Posterior cingulate gyrus (tissue), 11 donors: ENCODE measurements around the gene CUX1.
"Not testable (repeated sequence)": the region's sequence is repeated elsewhere in the genome, so short reads cannot be mapped to it uniquely, and the experiment has no call there.

Source experiments
- DNase-seq, 10 donors: peaks; one replicate each; pipeline versions ENCODE4 v3.0.0 to v3.0.0-alpha.2; 2020 to 2021; ENCODE audit warnings: mixed read lengths in 3 of 10
- intact Hi-C: fragments of 100-400 bp; cut with DNase I; formaldehyde crosslinking; loops from one replicate; pipeline ENCODE4 v1.15.1; 2023

The CUX1 gene

DNA sequence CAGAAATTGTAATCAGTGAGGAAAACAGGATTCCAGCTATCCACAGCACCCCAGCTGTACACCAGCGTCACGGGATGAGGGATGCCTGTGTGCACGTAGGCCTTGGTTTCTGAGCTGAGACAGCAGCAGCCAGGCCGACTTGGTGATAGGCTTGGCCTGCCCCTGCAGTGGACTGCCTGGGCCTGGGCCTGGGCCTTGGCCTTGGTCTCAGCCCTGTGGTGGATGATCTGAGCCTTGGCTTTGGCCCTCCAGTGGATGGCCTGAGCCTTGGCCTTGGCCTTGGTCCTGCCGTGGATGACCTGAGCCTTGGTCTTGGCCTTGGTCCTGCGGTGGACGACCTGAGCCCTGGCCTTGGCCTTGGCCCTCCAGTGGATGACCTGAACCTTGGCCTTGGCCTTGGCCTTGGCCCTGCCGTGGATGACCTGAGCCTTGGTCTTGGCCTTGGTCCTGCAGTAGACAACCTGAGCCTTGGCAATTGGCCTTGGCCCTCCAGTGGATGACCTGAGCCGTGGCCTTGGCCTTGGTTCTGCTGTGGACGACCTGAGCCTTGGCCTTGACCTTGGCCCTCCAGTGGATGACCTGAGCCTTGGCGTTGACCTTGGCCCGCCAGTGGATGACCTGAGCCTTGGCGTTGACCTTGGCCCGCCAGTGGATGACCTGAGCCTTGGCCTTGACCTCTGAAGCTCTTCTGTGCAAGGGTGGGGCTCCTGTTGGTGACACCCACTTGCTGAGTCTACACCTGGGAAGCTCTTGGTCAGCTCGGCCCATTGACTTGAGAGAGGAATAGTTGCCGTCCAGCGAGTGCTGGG, 93.8 kb downstream of the CUX1 start:
- intact Hi-C loops, result no loop called here
- DNase-seq, result no peak

DNA sequence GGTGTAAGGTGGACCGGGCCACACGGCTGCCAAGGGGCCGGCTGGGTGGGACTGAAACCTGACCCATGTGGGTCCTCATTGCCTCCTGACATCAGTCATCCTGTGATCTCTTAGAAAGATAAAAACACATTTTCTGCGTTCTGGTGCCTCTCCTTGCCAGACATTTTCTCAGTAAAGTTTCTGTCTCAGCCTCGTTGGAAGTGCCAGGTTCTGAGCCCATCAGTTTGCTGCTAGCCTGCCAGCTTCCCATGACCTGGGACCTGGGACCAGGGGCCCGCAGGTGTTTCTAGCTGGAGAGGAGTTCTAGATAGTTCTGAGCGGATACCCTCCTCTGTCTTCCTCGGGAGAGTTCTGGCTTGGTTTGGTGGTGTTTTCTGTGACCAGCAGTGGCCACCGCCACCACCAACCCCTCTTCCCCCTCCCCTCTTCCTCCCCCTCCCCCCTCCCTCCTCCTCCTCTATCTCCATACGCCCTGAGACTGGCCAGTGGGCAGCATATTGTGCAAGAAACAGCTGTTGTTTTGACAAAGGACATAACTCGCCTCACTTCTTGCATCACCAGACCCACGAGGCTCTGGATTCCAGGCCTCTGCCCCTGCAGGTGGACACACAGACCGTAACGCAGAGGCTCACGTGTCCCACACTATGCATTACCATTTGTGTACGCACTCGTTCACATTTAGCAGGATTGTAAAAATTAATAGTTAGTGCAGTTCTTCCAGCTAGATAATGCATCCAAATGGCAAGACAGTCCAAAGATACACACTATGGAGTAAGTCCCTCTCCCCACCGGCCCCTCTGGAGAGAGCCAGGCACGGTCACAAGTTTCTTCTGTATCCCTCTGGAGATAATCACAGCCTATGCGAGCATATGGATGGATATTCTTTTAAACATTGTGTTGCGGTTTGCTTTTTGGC, 94.6 kb downstream of the CUX1 start:
- intact Hi-C loops, result no loop called here
- DNase-seq, result no peak

DNA sequence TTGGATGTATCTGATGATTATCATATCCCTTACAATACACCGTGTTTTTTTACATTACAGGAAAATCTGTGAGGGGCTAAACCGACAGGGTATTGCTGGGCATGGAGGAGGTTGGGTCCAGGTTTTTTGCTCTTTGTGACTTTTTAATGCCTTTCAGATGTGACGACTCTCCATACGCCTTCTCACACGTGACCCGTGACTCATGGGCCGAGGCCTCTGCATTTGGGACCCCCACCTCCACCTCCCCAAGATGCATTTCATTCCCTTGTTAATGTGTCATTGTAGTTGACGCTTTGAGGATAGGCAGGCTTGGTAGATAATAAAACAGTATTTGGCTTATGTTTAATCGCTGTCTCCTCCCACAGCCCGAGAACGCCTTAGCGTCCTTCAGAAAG, 95.3 kb downstream of the CUX1 start:
- intact Hi-C loops, result no loop called here
- no peak for DNase-seq

DNA sequence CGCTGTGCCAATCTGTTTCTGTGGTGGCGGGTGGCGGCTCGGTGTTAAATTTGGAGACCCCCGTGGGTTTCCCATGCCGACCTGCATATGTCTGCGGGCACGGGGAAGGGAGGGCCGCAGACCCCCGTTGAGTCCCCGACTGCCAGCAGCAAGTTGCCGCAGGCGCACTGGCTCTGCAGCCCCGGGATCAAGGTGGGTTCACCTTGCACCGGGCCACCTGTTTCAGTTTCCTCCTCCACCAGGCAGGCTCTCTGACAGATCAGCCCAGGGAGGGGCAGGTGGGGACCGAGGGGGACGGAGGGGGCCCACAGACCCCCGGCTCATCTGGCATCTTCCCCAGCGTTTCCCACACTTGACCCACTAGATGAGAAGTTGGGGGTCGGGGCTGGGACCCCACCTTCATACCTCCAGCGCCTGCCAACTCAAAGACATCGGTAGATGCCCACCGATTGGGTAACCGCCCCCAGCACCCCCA, 95.9 kb downstream of the CUX1 start:
- no peak for DNase-seq
- intact Hi-C loops, result no loop called here

DNA sequence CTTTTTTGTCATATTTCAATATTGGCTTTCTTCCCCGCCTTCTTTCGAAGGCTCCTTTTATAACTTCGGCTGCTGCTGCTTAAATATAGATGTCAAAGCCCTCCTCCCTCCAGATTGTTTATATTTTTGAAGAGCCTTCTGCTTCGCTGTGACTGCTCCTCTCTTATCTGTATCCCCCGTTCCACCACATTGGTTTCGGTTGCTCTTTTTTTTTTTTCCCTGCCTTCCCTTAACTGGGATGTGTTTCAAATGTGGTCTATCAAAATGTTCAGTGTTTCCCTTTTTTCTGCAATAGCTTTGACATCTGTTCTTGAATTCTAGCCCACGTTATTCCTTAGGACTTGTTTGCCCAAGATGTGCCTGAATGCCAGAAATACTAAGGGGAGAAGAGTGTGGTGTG, 96.4 kb downstream of the CUX1 start:
- DNase-seq, result no peak
- intact Hi-C loops, result no loop called here

DNA sequence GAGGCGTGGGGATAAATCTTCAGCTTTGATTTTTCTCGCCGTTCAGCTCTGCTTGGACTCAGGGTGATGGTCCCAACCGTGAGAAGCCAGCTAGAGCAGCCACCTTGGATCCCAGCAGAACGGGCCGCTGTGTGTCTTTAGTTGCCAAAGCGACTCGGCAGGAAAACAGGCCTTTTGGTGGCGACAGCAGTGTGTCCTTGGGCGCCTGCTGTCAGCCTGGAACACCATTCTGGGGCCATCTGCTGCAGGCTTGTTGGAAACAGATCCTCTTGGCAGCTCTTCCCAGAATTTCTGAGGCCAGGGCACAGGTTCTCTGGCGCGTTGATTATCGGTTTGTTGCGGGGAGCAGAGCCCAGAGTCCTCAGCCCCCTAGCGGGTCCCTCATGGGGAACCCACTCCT, 97.6 kb downstream of the CUX1 start:
- intact Hi-C loops, result no loop called here
- DNase-seq, result peak in 9 of 10 donors; percentile 26 to 94 (median 69)

DNA sequence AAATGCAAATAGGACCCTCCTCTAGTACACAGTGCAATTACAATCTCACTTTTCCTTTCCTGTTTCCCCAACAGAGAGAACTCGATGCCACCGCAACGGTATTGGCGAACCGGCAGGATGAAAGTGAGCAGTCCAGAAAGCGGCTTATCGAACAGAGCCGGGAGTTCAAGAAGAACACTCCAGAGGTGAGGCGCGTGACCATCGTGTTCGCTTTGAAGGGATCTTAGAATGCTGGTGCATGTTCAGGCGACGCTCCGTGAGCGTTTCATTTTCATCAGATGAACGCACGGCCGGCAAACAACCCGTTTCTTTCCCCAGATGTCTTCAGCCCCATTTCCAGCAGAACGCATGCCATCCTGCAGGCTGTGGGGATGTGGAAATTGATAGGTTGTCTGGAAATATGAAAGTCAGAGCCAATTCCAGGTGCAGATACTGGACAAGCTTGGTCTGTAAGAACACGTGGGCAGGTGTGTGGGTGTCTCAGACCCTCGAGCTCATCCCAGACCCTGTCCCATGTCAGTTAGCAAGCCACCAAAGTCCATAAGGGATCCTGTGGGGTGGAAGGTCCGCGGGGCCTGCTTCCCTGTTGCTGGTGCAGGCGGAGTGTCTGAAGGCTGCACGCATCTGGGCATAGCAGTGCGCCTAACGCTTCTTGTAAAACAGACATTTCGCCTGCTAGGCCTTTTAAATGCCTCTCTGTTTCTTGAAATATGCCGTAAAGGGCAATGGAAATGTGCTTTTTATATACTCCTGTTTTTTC, 98.8 kb downstream of the CUX1 start:
- intact Hi-C loops, result no loop called here

DNA sequence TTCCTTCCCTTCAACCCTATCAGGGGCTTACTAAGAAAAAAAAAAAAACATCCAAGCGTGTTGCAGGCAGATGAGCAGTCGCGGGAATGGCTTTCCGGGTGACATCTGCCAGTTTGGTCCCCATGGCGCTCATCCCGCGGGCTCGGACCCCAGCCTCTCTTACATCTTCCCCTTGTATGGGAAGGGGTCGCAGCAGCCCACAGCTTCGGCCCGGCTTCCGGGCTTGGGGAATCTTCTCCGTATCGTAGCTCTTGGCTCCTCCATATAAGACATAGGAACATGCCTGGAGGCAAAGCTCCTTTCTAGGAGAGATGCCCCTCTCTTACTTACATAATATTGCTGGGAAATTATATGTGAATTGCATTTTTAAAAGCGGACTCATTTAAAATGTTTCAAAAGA, 99.5 kb downstream of the CUX1 start:
- intact Hi-C loops, result no loop called here

More for the DNA sequence above, 98.8 kb downstream of the CUX1 start:
- DNase-seq, result no peak

DNA sequence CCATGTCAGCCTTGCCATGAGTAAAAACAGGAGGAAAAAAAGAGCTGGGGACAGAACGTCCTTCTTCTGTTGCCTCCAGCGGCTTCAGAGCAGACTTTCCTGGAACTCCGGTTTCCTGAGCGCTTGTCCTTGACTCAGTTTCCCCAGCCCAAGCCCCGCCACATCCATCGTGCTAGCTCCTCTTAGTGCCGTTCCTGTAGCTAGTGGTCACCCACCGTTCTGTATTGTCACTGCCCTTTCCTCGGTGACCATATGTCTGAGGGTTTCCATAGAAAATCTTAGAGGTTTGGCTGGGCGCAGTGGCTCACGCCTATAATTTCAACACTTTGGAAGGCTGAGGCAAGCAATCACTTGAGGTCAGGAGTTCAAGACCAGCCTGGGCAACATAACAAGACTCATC, 100.1 kb downstream of the CUX1 start:
- DNase-seq, result no peak
- intact Hi-C loops, result no loop called here

More for the DNA sequence above, 99.5 kb downstream of the CUX1 start:
- DNase-seq, result peak in 1 of 10 donors; percentile 64

DNA sequence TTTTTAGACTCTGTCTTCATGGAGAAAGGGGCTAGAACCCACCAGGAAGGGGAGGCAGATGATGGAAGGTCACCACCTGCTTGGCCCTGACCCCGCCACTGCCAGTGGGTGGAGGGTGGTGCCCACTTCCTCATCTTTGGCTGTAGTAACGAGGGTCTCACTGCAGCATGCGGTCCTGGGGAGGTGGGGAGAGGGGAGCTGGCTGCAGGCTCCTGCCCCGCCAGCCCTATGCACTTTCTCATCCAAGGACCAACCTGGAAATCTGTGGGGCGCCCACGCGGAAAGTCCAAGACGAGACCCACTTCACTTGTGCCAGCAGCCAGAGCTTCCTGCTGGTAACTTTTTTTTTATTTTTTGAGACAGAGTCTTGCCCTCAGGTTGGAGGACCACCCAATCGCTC, 101.0 kb downstream of the CUX1 start:
- intact Hi-C loops, result no loop called here
- DNase-seq, result no peak

DNA sequence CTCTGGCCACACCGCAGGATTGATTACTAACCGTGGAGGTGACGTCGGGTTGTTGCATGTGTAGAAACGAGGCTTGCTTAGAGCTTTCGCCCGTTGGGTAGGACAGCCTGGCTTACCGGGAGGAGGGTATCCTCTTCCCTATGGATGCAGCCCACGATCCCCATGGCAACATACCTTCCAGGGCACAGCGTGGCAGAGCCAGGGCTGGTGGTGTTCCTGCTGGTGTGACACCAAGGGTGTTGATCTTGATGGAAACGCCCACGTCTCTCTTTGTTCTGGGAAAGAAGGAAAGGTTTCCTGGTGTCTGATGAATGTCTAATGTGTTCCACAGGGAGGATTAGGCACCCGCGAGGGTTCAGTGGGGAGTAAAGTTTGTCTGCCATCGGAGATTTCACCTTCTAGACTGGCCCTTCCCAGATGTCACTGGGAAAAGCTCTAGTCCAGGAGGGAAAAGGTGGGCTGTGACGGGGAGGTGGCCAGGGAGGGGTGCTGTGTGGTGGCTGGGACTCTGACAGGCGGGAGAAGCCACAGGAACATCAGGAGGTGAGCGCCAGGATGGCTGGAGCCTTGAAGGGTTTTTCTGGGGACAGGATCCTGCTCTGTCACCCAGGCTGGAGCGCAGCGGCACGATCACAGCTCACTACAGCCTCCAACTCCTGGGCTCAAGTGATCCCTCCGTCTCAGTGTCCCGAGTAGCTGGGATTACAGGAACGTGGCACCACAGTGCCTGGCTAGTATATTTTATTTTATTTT, 102.1 kb downstream of the CUX1 start:
- DNase-seq, result no peak
- intact Hi-C loops, result no loop called here

DNA sequence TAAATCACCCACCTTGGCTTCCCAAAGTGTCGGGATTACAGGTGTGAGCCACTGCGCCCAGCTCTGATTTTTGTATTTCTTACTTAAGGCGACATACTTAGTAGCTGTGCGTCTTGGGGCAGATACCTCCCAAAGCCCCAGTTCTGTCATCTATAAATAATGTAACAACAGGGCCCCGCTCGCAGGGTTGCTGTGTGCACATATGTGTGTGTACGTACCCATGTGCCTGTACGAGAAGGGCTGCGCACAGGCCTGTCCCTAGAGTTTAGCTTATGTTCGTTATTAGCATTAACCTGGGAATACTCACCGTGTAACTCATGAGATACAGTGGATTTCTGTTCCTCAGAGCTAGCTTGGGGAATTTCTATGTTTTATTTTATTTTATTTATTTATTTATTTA, 103.6 kb downstream of the CUX1 start:
- peak in 1 of 10 donors; percentile 45 for DNase-seq
- intact Hi-C loops, result no loop called here

DNA sequence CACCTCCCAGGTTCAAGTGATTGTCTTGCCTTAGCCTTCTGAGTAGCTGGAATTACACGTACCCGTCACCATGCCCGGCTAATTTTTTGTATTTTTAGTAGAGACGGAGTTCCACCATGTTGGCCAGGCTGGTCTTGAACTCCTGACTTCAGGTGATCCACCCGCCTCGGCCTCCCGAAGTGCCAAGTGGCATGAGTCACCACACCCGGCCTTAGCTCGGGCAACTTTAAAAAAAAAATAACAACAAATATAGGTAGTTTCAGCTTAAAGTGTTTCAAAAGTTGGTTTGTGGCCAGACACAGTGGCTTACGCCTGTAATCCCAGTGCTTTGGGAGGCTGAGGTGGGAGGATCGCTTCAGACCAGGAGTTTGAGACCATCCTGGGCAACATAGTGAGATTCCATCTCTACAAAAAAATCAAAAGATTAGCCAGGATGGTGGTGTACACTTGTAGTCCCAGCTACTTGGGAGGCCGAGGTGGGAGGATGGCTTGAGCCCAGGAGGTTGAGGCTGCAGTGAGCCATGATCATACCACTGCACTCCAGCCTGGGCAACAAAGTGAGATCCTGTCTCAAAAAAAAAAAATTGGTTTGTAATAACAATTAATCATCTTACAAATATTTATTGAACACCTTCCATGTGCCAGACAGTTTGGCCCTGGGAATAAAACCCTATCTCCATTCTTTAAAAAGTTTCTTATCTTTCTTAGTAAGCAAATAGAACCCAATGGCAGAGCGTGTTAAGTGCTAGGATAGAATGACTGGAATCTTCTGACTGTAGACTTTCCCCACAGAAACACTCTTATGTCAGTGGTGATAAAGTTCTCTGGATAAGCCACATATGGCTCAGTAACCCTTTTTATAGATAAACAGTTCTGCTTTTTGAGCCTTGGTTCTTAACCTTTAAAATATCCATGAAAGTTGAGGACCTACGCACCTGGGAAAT, 104.4 kb downstream of the CUX1 start:
- intact Hi-C loops, result not testable (repeated sequence)
- DNase-seq, result peak in 1 of 10 donors; percentile 6

DNA sequence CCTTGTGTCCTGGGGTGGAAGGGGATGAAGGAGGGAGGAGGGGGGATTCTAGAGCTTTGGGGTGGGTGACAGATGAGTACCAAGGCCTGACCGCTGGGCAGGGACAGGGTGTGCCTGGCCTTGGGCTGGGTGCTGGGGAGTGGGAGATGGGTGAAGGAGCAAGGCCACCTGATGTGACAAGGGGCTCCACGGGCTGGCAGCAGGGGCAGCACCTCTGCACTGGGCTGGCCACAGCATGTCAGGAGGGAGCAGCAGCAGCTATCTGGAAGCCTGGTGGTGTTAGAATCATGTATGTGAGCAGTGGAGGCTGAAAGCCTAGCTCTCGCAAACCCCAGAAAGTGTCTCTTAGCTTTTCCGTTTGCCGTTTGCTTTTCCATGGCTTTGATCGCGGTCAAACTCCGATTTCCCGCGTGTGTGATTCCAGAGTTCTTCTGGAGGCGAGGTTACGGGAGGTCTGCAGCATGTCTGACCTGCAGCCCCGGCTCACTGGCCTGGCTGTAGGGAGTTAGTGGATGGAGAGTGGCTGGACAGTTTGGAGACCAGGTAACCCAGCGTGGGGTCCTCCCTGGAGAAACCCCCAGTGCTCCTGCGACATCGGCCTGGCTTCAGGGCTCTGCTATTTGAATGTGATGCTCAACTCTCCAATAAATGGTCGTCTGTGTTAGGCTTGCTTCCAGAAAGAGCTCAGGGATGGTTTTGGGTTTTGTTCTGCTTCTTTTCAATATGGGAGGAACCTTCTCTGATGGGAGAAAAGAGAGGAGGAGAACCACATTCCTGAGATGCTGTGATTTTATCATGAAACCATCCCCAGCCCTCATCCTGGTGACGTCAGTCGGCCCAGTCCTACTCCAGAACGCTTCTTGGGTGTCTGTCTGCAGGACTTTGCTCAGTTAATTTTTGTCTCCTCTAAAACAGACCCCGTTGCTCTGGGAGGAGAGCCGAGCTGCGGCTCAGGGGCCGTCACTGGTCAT, 105.5 kb downstream of the CUX1 start:
- intact Hi-C loops, result no loop called here

DNA sequence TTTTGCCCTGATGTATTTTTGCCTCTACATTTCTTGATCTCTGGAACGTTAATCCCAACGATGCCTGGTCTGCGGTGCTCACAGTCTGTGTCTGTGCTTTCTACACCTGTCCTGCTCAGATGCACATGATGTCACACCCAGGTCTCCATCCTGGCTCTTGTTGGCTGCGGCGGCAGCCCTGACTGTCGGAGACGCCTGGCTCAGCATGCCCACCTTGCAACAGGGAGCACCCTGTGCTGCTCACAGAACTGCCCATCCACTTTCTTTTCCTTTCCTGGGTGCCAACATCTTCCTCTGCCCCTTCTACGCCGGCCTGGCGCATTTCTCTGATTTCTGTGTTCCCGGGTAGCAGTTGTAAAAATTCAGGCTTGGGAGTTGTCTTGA, 106.2 kb downstream of the CUX1 start:
- peak in 2 of 10 donors; percentile 15 to 79 for DNase-seq
- intact Hi-C loops, result no loop called here

More for the DNA sequence above, 105.5 kb downstream of the CUX1 start:
- DNase-seq, result peak in 3 of 10 donors; percentile 19 to 67 (median 35)

DNA sequence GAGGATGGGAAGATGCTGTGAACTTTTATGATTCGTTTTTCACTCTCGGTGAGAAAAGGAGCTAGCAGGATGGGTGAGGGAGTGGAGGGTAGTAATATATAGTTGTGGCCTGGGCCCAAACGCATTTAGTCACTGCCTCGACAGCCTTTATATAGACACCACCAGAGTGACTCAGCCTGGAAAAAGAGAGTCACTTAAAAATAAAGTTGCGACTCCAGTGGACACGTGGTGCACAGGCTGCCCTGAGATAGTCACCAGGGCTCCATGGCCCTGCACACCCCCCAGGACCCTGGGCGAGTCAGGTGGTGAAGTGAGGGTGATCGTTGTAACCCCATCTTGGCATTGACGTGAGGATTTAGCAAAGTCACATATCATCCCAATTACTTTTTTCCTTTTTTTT, 106.7 kb downstream of the CUX1 start:
- DNase-seq, result peak in 2 of 10 donors; percentile 30 to 79
- intact Hi-C loops, result no loop called here

DNA sequence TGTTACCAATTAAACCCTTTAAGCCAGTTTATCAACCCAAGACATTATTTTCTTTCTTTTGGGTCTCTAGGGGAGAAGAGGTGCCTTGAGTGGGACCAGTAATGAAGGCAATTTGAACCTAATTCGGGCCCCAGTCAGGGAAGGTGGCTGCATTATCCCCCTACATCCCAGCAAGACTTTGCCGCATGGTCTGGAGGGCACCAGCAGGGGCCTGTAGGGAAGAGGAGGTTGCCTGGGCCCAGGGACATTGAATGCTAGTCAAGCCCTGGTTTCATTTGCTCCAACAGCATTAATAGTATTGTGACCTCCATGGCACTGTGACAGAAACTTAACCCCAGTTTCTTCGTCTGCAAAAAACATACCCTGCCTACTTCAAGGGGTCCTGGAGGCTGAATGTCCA, 108.8 kb downstream of the CUX1 start:
- no peak for DNase-seq

DNA sequence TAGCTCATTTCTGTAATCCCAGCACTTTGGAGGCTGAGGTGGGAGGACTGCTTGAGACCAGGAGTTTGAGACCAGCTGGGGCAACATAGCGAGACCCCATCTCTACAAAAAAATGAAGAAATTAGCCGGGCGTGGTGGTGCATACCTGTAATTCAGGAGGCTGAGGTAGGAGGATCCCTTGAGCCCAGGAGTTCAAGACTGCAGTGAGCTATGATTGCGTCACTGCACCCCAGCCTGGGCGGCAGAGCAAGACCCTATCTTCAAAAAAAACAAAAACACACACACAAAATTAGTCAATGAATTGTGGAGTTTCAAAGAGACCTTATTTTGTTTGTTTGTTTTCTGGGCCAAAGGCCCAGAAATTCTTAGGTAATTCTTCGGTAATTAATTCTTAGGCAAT, 110.0 kb downstream of the CUX1 start:
- intact Hi-C loops, result no loop called here

More for the DNA sequence above, 108.8 kb downstream of the CUX1 start:
- intact Hi-C loops, result no loop called here

More for the DNA sequence above, 110.0 kb downstream of the CUX1 start:
- DNase-seq, result peak in 1 of 10 donors; percentile 49
